ENCODE results near the gene AUTS2.
"Not testable (repeated sequence)": the region's sequence is repeated elsewhere in the genome, so short reads cannot be mapped to it uniquely, and the experiment has no call there.

AUTS2 gene

GRCh38 chr7:69782917-69783684, 184.8 kb downstream of the AUTS2 start:
- peak in 50 of 58 donors; percentile 1 to 84 (median 38) for DNase-seq

GRCh38 chr7:69786130-69786529, 187.9 kb downstream of the AUTS2 start:
- DNase-seq, result not testable (repeated sequence)

GRCh38 chr7:69786730-69787395, 188.6 kb downstream of the AUTS2 start:
- DNase-seq, result no peak

- DNase-seq, result peak in 4 of 58 donors; percentile 4 to 13 (median 4)
These were observed 189.6 kb downstream of the AUTS2 start for GRCh38 chr7:69787736-69788431.

- DNase-seq, result no peak
These were observed 191.3 kb downstream of the AUTS2 start for GRCh38 chr7:69789563-69789962.

- peak in 16 of 58 donors; percentile 1 to 37 (median 11) for DNase-seq
These were observed 192.9 kb downstream of the AUTS2 start for GRCh38 chr7:69790977-69791724.

GRCh38 chr7:69791739-69792138, 193.5 kb downstream of the AUTS2 start:
- DNase-seq, result no peak

- DNase-seq, result no peak
These were observed 197.7 kb downstream of the AUTS2 start for GRCh38 chr7:69795932-69796331.

GRCh38 chr7:69796416-69796815, 198.1 kb downstream of the AUTS2 start:
- DNase-seq, result no peak

GRCh38 chr7:69799048-69799697, 200.9 kb downstream of the AUTS2 start:
- no peak for DNase-seq

- no peak for DNase-seq
These were observed 201.7 kb downstream of the AUTS2 start for GRCh38 chr7:69799990-69800389.

- DNase-seq, result no peak
These were observed 202.2 kb downstream of the AUTS2 start for GRCh38 chr7:69800495-69800894.

- no peak for DNase-seq
These were observed 203.7 kb downstream of the AUTS2 start for GRCh38 chr7:69801729-69802682.

- no peak for DNase-seq
These were observed 205.6 kb downstream of the AUTS2 start for GRCh38 chr7:69803699-69804516.

GRCh38 chr7:69804962-69805361, 206.7 kb downstream of the AUTS2 start:
- no peak for DNase-seq

GRCh38 chr7:69808391-69808790, 210.1 kb downstream of the AUTS2 start:
- no peak for DNase-seq

- no peak for DNase-seq
These were observed 213.4 kb downstream of the AUTS2 start for GRCh38 chr7:69811476-69812308.

GRCh38 chr7:69812756-69813155, 214.5 kb downstream of the AUTS2 start:
- no peak for DNase-seq

Measured in anterior cingulate cortex (tissue), 58 donors.